IPS DF 6.9 (cell line): ENCODE measurements around the gene IL1RAPL1.

Source experiments
- DNase-seq: peaks from one replicate; pipeline ENCODE4 v3.0.0-alpha.2; 2013; ENCODE audit warnings: low read depth, low spot score
- H3K27ac ChIP-seq: one replicate; pipeline ENCODE4 v1.5.1; 2013; ENCODE audit warnings: low read length, control low read depth
- H3K27me3 ChIP-seq: 2 replicates; pipeline ENCODE4 v1.6.1; 2013; ENCODE audit warnings: mild to moderate bottlenecking, low read length; ENCODE audit not compliant: control insufficient read depth, insufficient read depth
- H3K36me3 ChIP-seq: 2 replicates; pipeline ENCODE4 v1.6.1; 2013; ENCODE audit warnings: low read length; ENCODE audit not compliant: control insufficient read depth, insufficient read depth
- H3K4me1 ChIP-seq: 2 replicates; pipeline ENCODE4 v1.6.1; 2013; ENCODE audit warnings: low read length; ENCODE audit not compliant: control insufficient read depth, insufficient read depth
- H3K4me3 ChIP-seq: 2 replicates; pipeline ENCODE4 v1.5.1; 2013; ENCODE audit warnings: mild to moderate bottlenecking, low read length
- H3K9me3 ChIP-seq: 2 replicates; pipeline ENCODE4 v1.6.1; 2013; ENCODE audit warnings: low read length, inconsistent platforms; ENCODE audit not compliant: control insufficient read depth, insufficient read depth
- WGBS: extraction: QIAGEN DNeasy Blood & Tissue Kit; methylation state at CpG from one replicate; pipeline ENCODE4 v1.1.7; 2013; ENCODE audit warnings: mixed read lengths, missing lambda C conversion rate; ENCODE audit not compliant: insufficient read length, insufficient coverage; 5-methylcytosine and 5-hydroxymethylcytosine counted together

Gene IL1RAPL1

DNA sequence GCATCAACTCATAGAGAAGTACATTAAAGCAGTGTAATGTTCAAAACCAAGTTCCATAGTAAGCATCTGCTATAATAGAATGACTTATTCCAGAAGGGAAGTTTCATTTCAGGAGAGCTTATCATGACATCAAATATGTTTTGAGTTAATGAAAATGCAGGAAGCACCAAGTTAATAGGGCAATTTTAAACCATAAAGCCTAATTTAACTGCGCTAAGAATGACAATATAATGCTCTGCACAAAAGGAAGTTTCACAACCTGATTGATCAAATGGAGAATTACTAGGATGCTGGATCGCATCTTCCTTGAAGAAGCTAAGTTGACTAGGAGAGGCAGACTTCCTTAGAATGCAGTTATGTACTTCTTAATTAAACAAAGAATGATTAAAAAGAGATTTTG, 1211.2 kb downstream of the IL1RAPL1 start:
- no CpG with 5 or more reads among the region's 2 CpGs for WGBS
- no peaks in the 10 kb centered on the region for H3K36me3 ChIP-seq
- DNase-seq = no peak
- no peaks in the 10 kb centered on the region for H3K9me3 ChIP-seq
- no peaks in the 10 kb centered on the region for H3K4me1 ChIP-seq
- H3K27ac ChIP-seq = no peak overlapping the region
- no peak overlapping the region for H3K4me3 ChIP-seq
- no peaks in the 10 kb centered on the region for H3K27me3 ChIP-seq

DNA sequence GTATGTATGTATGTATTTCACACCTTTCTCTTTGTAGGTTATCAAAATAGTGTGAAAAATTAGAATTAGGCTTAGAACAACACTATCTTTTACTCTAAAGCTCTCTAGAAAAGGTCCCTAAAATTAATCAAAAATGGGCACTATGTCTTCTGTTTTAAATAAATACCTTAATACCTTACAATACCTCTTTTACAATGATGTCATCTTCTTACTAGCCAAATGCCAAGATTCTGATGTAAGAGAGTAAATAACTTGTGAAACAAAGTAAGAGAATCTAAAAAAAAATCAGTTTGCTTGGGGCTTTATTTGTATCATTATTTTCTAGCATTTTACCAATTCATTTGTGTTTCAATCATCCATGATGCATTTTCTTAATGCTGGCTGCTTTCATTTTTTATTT, 1225.9 kb downstream of the IL1RAPL1 start:
- no peak overlapping the region for H3K4me3 ChIP-seq
- no peak for DNase-seq
- no peaks in the 10 kb centered on the region for H3K36me3 ChIP-seq

DNA sequence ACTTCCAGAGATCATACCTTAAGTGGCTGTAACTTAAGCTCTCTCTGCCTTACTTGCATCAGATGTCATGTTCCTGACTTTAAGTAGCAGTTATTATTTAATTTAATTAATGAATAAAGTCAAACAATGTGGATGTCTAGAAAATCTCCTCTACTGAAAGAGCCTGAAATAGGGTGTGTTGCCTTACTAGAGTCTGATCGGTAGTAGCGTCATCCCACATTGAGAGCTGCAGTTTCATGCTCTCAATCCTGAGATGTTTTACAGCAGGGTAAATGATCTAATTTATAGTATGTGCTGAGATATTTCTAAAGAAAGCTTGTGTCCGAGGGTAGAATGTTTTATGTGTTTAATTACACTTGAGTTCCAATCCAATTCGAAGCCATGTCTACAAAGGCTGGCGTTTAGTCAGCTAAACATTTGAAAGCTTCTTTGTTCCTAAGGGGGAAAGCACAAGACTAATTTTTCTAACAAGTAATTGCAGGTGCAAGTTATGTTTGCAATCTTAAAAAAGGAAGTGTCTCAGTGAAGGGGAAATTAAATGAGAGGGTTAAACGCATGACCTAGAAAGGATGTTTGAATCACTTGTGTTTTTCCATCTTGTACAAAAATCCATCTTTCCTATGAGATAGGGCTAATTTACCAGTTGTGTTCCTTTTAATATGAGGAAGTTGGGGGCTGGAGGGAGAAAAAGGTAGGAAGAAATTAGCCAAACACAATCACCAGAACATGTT, 1237.1 kb downstream of the IL1RAPL1 start:
- Histone ChIP-seq H3K36me3 (no peaks in the 10 kb centered on the region), H3K4me1 (no peaks in the 10 kb centered on the region), H3K27ac (no peak overlapping the region), H3K4me3 (no peak overlapping the region), H3K9me3 (no peaks in the 10 kb centered on the region), H3K27me3 (no peaks in the 10 kb centered on the region)
- DNase-seq = no peak
- no CpG with 5 or more reads among the region's 6 CpGs for WGBS

More for the DNA sequence above, 1225.9 kb downstream of the IL1RAPL1 start:
- no peaks in the 10 kb centered on the region for H3K9me3 ChIP-seq
- no peaks in the 10 kb centered on the region for H3K4me1 ChIP-seq
- no peaks in the 10 kb centered on the region for H3K27me3 ChIP-seq
- no peak overlapping the region for H3K27ac ChIP-seq

DNA sequence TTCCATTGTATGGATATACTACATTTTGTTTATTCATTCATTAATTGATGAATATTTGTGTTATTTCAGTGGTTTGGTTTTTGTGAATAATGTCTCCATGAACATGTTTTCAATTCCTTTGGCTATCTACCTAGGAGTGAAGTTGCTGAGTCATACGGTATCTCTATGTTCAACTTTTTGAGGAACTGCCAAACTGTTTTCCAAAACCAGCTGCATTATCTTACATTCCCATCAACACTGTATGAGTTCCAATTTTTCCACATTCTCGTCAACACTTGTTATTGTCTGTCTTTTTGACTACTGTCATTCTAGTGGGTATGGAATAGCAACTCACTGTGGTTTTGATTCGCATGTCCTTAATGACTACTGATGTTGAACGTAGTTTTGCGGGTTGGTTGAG, 1239.5 kb downstream of the IL1RAPL1 start:
- Histone ChIP-seq H3K9me3 (no peaks in the 10 kb centered on the region), H3K27me3 (no peaks in the 10 kb centered on the region), H3K4me1 (no peaks in the 10 kb centered on the region), H3K4me3 (no peak overlapping the region), H3K27ac (no peak overlapping the region), H3K36me3 (no peaks in the 10 kb centered on the region)
- no CpG with 5 or more reads among the region's 5 CpGs for WGBS
- no peak for DNase-seq

DNA sequence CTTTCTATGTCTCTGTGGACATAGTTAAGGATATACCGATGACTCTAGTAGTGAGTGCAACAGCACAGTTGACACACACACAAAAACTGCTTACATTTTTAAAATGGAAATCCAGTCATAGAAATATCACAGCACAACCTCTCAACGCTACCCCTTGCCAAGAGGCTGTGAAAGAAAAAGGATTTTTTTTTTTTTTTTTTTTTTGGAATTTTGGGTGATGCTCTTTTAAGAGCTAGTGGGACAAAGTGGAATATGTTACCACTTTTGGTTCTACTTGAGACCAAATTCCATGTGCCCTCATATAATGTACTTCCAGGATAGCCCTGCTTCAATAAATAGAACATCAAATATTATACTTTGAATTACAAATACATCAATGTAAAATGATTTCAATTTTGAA, 1247.1 kb downstream of the IL1RAPL1 start:
- no CpG with 5 or more reads among the region's 2 CpGs for WGBS
- Histone ChIP-seq H3K27me3 (no peaks in the 10 kb centered on the region), H3K4me3 (no peak overlapping the region), H3K27ac (no peak overlapping the region), H3K36me3 (no peaks in the 10 kb centered on the region), H3K9me3 (no peaks in the 10 kb centered on the region), H3K4me1 (no peaks in the 10 kb centered on the region)
- no peak for DNase-seq

DNA sequence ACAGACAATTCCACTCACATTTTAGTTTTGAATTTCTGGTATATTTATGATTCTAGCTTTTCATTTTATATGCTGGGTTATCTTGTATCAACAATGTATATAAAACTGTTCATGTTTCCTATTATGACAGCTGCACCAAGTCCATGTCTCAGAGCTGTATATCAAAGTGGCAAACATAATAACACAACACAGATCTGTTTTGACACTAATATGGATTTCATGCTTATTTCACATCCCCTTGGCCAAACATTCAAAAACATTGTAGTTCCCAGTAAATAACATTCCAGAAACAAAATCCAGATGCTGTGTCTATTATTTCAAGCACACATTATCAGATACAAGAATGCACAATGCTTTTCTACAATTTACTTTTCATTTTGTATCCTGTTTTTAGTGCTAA, 1247.5 kb downstream of the IL1RAPL1 start:
- Histone ChIP-seq H3K27me3 (no peaks in the 10 kb centered on the region), H3K27ac (no peak overlapping the region), H3K4me3 (no peak overlapping the region), H3K36me3 (no peaks in the 10 kb centered on the region), H3K9me3 (no peaks in the 10 kb centered on the region), H3K4me1 (no peaks in the 10 kb centered on the region)
- DNase-seq = no peak

DNA sequence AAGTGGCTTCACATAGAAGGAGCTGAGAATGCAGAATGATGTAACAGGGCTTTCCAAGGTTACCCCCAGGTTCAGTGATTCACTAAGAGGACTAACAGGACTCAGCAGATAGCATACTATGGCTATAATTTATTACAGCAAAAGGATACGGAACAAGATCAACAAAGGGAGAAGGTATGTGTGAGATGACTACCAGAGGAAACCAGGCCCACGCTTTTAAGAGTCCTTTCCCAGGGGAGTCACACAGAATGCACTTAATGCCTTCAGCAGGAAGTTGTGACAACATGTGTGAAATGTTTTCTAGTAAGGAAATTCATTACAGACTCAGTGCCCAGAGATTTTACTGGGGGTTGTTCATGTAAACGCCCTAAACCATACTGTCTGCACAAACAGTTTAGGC, 1254.5 kb downstream of the IL1RAPL1 start:
- no peaks in the 10 kb centered on the region for H3K4me1 ChIP-seq
- no peaks in the 10 kb centered on the region for H3K9me3 ChIP-seq
- no peak for DNase-seq
- no peaks in the 10 kb centered on the region for H3K27me3 ChIP-seq
- WGBS = no CpG with 5 or more reads among the region's 3 CpGs
- no peaks in the 10 kb centered on the region for H3K36me3 ChIP-seq
- no peak overlapping the region for H3K4me3 ChIP-seq
- H3K27ac ChIP-seq = no peak overlapping the region

DNA sequence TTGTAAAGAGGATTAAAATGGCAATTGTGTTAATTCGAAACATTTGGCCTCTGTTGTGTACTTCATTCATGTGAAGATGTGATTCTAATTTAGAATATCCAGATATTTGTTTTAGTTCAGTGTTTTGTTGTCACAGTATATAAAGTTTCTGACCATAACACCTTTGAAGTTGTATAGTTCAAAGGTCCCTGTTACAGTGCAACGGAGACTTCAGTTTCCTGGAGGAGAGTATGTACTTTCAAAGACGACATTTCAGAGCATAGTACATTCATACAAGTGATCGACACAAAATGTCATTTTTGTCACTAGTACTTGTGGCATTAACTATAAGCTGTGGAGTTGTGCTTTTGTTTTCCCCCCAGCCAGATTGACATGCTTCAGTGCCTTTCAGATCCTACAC, 1255.3 kb downstream of the IL1RAPL1 start:
- Histone ChIP-seq H3K27ac (no peak overlapping the region), H3K9me3 (no peaks in the 10 kb centered on the region), H3K4me1 (no peaks in the 10 kb centered on the region), H3K4me3 (no peak overlapping the region), H3K36me3 (no peaks in the 10 kb centered on the region), H3K27me3 (no peaks in the 10 kb centered on the region)
- no CpG with 5 or more reads among the region's 4 CpGs for WGBS
- no peak for DNase-seq

DNA sequence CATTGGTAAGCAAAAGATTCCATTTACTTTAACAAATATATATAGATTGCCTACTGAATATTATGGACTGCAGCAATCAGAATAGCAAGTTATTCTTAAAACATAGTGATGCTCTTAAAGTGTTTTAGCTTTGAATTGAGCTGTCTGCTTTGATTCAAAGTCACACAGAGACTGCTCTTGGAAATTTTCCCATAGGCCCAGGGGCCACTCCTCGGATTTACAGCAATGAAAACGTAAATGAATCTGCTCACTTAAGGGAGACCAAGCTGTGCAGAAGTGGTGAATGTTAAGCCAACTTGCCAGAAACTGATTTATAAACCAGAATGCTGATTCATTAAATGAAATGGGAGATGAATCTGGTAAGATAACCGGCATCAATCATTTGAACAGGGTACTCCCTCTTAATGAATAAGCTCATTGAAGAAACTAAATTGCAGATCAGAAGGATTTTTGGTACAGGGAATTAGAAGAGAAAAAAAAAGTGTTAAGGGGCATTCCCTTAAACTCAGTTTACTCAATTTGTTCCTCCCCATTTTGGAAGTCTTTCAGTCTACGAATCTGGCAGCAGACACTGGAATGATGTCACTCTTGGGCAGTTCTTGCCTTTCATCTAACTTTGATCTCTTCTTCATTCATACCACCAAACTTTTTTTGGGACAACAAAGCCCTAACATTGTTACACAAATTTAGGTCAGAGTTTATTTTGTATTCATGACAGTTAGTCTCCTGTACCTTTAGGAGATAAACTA, 1264.8 kb downstream of the IL1RAPL1 start:
- DNase-seq = no peak
- H3K36me3 ChIP-seq = no peaks in the 10 kb centered on the region
- no peaks in the 10 kb centered on the region for H3K9me3 ChIP-seq
- no peak overlapping the region for H3K27ac ChIP-seq
- no peak overlapping the region for H3K4me3 ChIP-seq
- H3K4me1 ChIP-seq = no peaks in the 10 kb centered on the region
- WGBS = no CpG with 5 or more reads among the region's 4 CpGs
- H3K27me3 ChIP-seq = no peaks in the 10 kb centered on the region

DNA sequence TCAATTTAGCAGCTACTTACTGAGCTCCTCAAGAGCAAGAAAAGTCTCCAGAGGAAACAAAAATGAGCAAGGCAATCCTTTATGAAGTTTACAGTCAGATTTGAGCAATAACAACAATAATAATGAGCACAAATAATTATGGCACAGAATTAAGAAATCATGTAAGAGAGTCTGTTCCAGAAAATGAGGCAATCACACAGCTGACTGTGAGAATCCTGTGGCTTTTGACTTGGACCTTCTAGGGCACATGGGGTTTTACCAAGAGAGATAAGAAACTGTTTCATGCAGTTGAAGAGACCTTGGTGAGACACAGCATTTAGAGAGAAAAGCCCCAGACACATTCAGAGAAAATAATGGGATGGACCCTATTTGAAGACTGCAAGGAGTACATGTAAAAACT, 1265.5 kb downstream of the IL1RAPL1 start:
- Histone ChIP-seq H3K4me3 (no peak overlapping the region), H3K9me3 (no peaks in the 10 kb centered on the region), H3K36me3 (no peaks in the 10 kb centered on the region), H3K27ac (no peak overlapping the region), H3K27me3 (no peaks in the 10 kb centered on the region), H3K4me1 (no peaks in the 10 kb centered on the region)
- no peak for DNase-seq

DNA sequence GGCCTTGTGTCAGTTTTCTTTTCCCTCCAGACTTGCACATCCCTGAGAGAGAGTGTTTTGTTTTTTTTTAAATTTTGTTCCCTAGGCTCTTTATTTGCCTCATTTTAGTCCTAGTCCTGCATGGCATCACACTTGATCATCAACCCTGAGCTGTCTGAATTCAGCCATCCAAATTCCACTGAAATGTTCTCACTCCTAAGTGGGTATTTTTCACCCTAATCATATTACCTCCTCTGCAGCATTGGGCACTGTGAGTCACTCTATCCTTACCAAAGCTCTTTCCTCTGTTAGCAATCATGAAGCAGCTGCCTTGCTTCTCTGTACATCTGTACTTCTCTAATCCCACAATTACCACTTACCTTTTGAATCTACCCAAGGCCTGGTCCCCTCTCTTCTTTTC, 1271.5 kb downstream of the IL1RAPL1 start:
- no peak for DNase-seq
- no peaks in the 10 kb centered on the region for H3K36me3 ChIP-seq
- H3K27me3 ChIP-seq = no peaks in the 10 kb centered on the region
- H3K4me1 ChIP-seq = no peaks in the 10 kb centered on the region
- H3K4me3 ChIP-seq = no peak overlapping the region
- H3K9me3 ChIP-seq = no peaks in the 10 kb centered on the region
- H3K27ac ChIP-seq = no peak overlapping the region
